Endothelial cell (in vitro differentiated cells): ENCODE data around the gene HS2ST1. TPM values are rescaled to one million over a fixed set of nuclear protein-coding genes. Genes with fewer than 3 reads are reported as not detected.
A peak's percentile ranks its signal among the peaks of the same experiment; 100 is the strongest.

Experiments
- DNase-seq: peaks from one replicate; pipeline ENCODE4 v3.0.0; 2021; ENCODE audit warnings: low spot score
- H3K27ac Mint-ChIP-seq: one replicate; pipeline ENCODE4 v1.8.0; 2021; ENCODE audit warnings: mixed read lengths, inconsistent platforms; ENCODE audit not compliant: unreplicated experiment
- H3K27me3 Mint-ChIP-seq: one replicate; pipeline ENCODE4 v1.8.0; 2021; ENCODE audit warnings: mild to moderate bottlenecking, moderate library complexity, mixed read lengths, inconsistent platforms; ENCODE audit not compliant: unreplicated experiment
- H3K36me3 Mint-ChIP-seq: one replicate; pipeline ENCODE4 v1.8.0; 2021; ENCODE audit warnings: mild to moderate bottlenecking, low read depth, mixed read lengths, inconsistent platforms; ENCODE audit not compliant: unreplicated experiment
- H3K4me1 Mint-ChIP-seq: one replicate; pipeline ENCODE4 v1.8.0; 2021; ENCODE audit warnings: mild to moderate bottlenecking, mixed read lengths, inconsistent platforms; ENCODE audit not compliant: unreplicated experiment
- H3K4me3 Mint-ChIP-seq: one replicate; pipeline ENCODE4 v1.8.0; 2021; ENCODE audit warnings: mild to moderate bottlenecking, mixed read lengths, inconsistent platforms; ENCODE audit not compliant: unreplicated experiment
- H3K9me3 Mint-ChIP-seq: one replicate; pipeline ENCODE4 v1.8.0; 2021; ENCODE audit warnings: mixed read lengths, inconsistent platforms; ENCODE audit not compliant: unreplicated experiment
- total RNA-seq: library from RNA; stranded (reverse); fragmentation: NEBNext Ultra II Directional; extraction: Animal tissue kit (Norgen Biotek cat#: 25700); gene quantifications from one replicate; pipeline ENCODE4 v1.2.1, GENCODE V29; 2021; ENCODE audit not compliant: unreplicated experiment
- TF ChIP-seq, protein P1 (sequence below): fragments of 200-600 bp; sonication (generic); IDR thresholded peaks from one replicate; pipeline ENCODE4 v1.5.0; 2021; ENCODE audit warnings: antibody characterized with exemption; ENCODE audit not compliant: unreplicated experiment

Gene HS2ST1
- total RNA-seq, 1 donor from 2014 or later: 22.1 TPM

DNA sequence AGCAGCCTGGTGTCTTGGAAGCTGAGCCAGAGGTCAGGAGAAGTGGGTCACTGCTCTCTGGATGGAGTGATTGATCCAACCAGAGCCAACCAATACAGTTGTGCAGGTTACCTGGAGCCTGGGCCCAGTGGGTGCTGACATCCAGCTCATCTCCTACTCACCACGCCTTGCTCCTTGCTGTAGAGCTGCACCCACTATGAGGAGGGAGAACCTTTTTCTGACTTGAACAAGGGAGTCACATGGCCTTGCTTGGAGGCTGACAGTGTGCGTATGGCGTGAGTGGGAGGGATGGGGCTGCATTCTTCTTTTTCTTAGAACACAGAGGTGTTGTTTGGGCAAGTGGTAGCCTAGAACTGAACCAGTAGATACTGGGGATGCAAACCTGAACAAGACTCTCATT is 213.1 kb downstream of the HS2ST1 start:
- TF ChIP-seq, protein P1, sequence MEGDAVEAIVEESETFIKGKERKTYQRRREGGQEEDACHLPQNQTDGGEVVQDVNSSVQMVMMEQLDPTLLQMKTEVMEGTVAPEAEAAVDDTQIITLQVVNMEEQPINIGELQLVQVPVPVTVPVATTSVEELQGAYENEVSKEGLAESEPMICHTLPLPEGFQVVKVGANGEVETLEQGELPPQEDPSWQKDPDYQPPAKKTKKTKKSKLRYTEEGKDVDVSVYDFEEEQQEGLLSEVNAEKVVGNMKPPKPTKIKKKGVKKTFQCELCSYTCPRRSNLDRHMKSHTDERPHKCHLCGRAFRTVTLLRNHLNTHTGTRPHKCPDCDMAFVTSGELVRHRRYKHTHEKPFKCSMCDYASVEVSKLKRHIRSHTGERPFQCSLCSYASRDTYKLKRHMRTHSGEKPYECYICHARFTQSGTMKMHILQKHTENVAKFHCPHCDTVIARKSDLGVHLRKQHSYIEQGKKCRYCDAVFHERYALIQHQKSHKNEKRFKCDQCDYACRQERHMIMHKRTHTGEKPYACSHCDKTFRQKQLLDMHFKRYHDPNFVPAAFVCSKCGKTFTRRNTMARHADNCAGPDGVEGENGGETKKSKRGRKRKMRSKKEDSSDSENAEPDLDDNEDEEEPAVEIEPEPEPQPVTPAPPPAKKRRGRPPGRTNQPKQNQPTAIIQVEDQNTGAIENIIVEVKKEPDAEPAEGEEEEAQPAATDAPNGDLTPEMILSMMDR: no peak
- Mint-ChIP-seq H3K27me3 (peaks cover 1% of the 10 kb centered on the region), H3K36me3 (no peaks in the 10 kb centered on the region), H3K4me3 (no peak overlapping the region), H3K9me3 (no peaks in the 10 kb centered on the region), H3K27ac (no peak overlapping the region), H3K4me1 (peaks cover 7% of the 10 kb centered on the region)
- DNase-seq: no peak

DNA sequence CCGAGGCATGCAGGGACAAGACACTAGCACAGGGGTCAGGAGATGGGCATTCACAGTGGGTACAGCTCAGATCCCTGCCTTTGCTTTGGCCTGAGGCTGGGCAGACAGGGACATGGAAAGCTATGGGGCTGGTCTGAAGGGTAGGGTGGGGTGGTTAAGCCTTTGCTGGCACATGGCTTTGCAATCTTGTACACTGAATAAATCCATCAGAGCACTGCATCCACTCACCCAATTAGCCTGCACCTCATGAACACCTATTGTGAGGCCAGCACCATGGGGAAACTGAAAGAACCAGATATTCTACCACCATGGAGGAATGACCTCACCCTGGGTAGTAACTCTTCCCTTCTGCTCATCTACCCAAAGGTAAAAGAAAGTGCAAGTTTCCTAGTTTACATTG is 214.6 kb downstream of the HS2ST1 start:
- Mint-ChIP-seq H3K27me3 (peaks cover 1% of the 10 kb centered on the region), H3K9me3 (no peaks in the 10 kb centered on the region), H3K4me1 (peaks cover 10% of the 10 kb centered on the region), H3K36me3 (no peaks in the 10 kb centered on the region), H3K4me3 (no peak overlapping the region), H3K27ac (no peak overlapping the region)
- TF ChIP-seq, protein P1: no peak
- no peak for DNase-seq

DNA sequence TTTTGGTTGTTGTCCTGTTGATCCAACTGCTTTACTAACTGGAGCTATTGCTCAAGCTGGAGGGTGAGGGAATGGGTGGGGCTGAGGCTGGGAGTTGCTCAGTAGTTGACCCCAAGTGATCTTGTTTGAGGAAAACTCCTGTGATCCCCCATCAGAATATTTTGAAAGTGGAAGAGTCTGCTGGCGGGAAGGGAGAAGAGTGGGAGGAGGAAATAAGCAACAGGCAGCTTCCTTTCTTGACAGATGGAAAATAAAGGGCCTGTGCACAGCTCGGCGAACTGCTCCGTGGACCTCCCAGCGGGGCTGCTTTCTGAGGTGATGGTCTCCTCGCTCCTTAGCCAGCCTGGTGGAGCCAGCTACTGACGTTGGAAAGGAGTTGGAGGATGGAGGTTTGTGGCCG is 215.2 kb downstream of the HS2ST1 start:
- Mint-ChIP-seq H3K4me1 (peaks cover 10% of the 10 kb centered on the region), H3K27ac (no peak overlapping the region), H3K36me3 (no peaks in the 10 kb centered on the region), H3K9me3 (no peaks in the 10 kb centered on the region), H3K4me3 (no peak overlapping the region), H3K27me3 (no peaks in the 10 kb centered on the region)
- no peak for DNase-seq
- TF ChIP-seq, protein P1: no peak

DNA sequence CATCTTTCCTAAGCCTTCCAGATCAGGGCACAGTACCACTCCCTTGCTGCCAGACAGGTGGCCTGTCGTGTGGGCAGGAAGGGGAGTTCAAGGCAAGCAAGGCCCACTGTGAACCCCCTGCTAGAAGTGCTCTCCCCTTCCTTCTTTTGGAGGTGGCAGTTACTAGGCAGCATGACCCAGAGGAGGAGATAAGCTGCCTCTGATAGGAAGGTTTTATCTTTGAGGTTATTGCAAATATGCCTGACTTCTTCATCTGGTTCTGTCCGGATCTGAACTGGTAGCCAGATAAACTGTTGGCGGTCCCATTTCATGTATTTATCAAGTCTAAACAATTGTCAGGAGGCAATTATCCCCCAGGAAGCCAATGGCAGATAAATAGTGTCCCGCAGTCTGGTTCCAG is 216.0 kb downstream of the HS2ST1 start:
- TF ChIP-seq, protein P1: no peak
- H3K27me3 Mint-ChIP-seq: peaks cover under 1% of the 10 kb centered on the region
- no peak for DNase-seq

DNA sequence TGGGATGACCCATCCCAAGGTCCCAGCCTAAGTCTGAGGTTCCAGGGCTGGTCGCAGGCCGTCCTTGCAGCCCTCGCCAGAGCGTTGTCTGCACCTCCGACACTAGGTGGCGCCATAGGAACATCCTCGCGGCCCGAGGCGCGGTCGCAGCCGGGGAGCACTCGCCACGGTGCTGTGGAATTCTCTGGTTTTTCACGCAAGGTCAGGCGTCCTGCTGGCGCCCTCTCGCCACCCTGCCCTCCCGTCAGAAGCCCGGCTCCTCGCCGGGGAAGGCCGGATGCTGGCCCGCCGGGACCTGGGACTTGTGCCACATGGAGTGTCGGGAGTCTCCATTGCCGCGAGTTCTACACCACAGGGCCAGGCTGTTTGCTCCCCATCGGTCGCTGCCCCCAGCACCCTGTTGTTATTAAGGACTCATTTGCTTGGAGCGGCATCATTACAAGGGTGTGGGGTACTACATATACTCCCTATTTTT is 217.4 kb downstream of the HS2ST1 start:
- Mint-ChIP-seq H3K4me1 (peaks cover 10% of the 10 kb centered on the region), H3K36me3 (no peaks in the 10 kb centered on the region), H3K4me3 (peak overlapping the region; percentile 67), H3K27ac (no peak overlapping the region), H3K27me3 (peaks cover 1% of the 10 kb centered on the region), H3K9me3 (no peaks in the 10 kb centered on the region)
- TF ChIP-seq, protein P1: peak; percentile 92
- peak; percentile 86 for DNase-seq

More for the DNA sequence above, 216.0 kb downstream of the HS2ST1 start:
- no peaks in the 10 kb centered on the region for H3K9me3 Mint-ChIP-seq
- no peak overlapping the region for H3K4me3 Mint-ChIP-seq
- H3K27ac Mint-ChIP-seq: no peak overlapping the region
- H3K36me3 Mint-ChIP-seq: no peaks in the 10 kb centered on the region
- peaks cover 10% of the 10 kb centered on the region for H3K4me1 Mint-ChIP-seq
